Gastroesophageal sphincter (tissue), 4 donors: ENCODE results near the gene COLGALT1. TPM values are rescaled to one million over a fixed set of nuclear protein-coding genes. Genes with fewer than 3 reads are reported as not detected.

Experiments used
- ATAC-seq: fragments of 150-250 bp; one replicate; pipeline ENCODE4 v1.9.1; 2016; ENCODE audit warnings: mild to moderate bottlenecking, moderate library complexity
- H3K27ac ChIP-seq, 4 donors: fragments of 200-600 bp; sonication (generic) in 3 of 4; 1 replicate in 3 of 4; 2 replicates in 1 of 4; pipeline ENCODE4 v1.5.1; 2016 to 2019
- H3K27me3 ChIP-seq: fragments of 200-600 bp; sonication (generic); one replicate; pipeline ENCODE4 v1.5.1; 2019
- H3K36me3 ChIP-seq, 2 donors: fragments of 200-600 bp; sonication (generic); one replicate each; pipeline ENCODE4 v1.5.1; 2019; ENCODE audit warnings: control low read depth in 1 of 2
- H3K4me1 ChIP-seq, 3 donors: fragments of 200-600 bp; sonication (generic); 1 replicate in 2 of 3; 2 replicates in 1 of 3; pipeline ENCODE4 v1.5.1; 2016 to 2019; ENCODE audit warnings: control low read depth in 2 of 3
- H3K4me3 ChIP-seq, 2 donors: fragments of 200-600 bp; sonication (generic); one replicate each; pipeline ENCODE4 v1.5.1; 2019; ENCODE audit warnings: mild to moderate bottlenecking in 1 of 2, moderate library complexity in 1 of 2
- H3K9me3 ChIP-seq, 3 donors: fragments of 200-600 bp; sonication (generic); one replicate each; pipeline ENCODE4 v1.5.1; 2017 to 2019; ENCODE audit warnings: control low read depth in 2 of 3
- EP300 ChIP-seq: sonication (generic); formaldehyde crosslinking; IDR thresholded peaks from one replicate; pipeline ENCODE4 v1.6.1; 2017; ENCODE audit warnings: antibody characterized with exemption, mild to moderate bottlenecking
- POLR2A ChIP-seq, 2 donors: fragments of 450-650 bp; IDR thresholded peaks; one replicate each; pipeline ENCODE4 v1.6.1; 2017; ENCODE audit warnings: antibody characterized with exemption in 2 of 2, mild to moderate bottlenecking in 2 of 2, moderate library complexity in 1 of 2
- POLR2AphosphoS5 ChIP-seq: sonication (generic); formaldehyde crosslinking; IDR thresholded peaks from one replicate; pipeline ENCODE4 v1.6.1; 2017; ENCODE audit warnings: antibody characterized with exemption
- WGBS, 2 donors: methylation state at CpG; one replicate each; pipeline ENCODE4 v1.1.5; 2018; ENCODE audit warnings: low coverage in 1 of 2; 5-methylcytosine and 5-hydroxymethylcytosine counted together
- total RNA-seq, 4 donors: library from RNA; depleted of rRNA; stranded (reverse); fragments of >200 nt; gene quantifications; one replicate each; pipeline ENCODE4 v1.1.0, GENCODE V29; 2016
- TF ChIP-seq, protein P1 (sequence below), 4 experiments: fragments of 200-600 bp in 2 of 4; fragments of 450-650 bp in 2 of 4; sonication (generic) in 1 of 4; IDR thresholded peaks; one replicate each; pipeline ENCODE4 v1.5.1; 2017 to 2019; ENCODE audit warnings: antibody characterized with exemption in 4 of 4, mild to moderate bottlenecking in 2 of 4, moderate library complexity in 2 of 4

Gene COLGALT1
- total RNA-seq, 4 donors from 2014 or later: 54.7 to 78.9 (median 61.2) TPM

DNA sequence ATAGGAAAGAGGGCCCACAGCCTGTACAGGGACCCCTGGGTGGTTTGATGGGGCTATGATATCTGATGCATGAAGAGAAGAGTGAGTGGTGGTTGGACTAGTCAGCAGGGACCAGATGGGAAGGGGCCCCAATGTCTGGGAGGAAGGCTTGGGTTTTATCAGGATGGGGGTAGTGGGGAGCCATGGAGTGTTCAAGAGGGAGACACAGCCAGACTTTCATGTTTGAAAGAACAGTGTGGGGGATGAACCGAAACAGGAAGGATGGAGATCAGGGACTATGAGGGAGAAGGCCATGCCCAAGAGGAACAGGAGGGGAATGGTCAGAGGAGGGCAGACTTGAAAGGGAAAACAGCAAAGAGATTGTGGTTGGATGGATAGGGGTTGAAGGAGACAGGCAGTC is 69.6 kb downstream of the COLGALT1 start:
- Histone ChIP-seq H3K4me3 (no peak overlapping the region), H3K36me3 (no peaks in the 10 kb centered on the region), H3K4me1 (no peaks in the 10 kb centered on the region), H3K9me3 (peaks cover 0 to 14% (median 0%) of the 10 kb centered on the region in 3 donors), H3K27ac (no peak overlapping the region), H3K27me3 (peaks cover 21% of the 10 kb centered on the region)
- 69 to 80% methylated on average over 1 of the region's 1 CpG for WGBS, 2 donors
- no peak for ATAC-seq
- TF ChIP-seq POLR2AphosphoS5 (no peak), POLR2A (IDR thresholded peaks at IDR 0.05) (no peak)
- TF ChIP-seq, protein P1, sequence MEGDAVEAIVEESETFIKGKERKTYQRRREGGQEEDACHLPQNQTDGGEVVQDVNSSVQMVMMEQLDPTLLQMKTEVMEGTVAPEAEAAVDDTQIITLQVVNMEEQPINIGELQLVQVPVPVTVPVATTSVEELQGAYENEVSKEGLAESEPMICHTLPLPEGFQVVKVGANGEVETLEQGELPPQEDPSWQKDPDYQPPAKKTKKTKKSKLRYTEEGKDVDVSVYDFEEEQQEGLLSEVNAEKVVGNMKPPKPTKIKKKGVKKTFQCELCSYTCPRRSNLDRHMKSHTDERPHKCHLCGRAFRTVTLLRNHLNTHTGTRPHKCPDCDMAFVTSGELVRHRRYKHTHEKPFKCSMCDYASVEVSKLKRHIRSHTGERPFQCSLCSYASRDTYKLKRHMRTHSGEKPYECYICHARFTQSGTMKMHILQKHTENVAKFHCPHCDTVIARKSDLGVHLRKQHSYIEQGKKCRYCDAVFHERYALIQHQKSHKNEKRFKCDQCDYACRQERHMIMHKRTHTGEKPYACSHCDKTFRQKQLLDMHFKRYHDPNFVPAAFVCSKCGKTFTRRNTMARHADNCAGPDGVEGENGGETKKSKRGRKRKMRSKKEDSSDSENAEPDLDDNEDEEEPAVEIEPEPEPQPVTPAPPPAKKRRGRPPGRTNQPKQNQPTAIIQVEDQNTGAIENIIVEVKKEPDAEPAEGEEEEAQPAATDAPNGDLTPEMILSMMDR (IDR thresholded peaks at IDR 0.05): no peak

DNA sequence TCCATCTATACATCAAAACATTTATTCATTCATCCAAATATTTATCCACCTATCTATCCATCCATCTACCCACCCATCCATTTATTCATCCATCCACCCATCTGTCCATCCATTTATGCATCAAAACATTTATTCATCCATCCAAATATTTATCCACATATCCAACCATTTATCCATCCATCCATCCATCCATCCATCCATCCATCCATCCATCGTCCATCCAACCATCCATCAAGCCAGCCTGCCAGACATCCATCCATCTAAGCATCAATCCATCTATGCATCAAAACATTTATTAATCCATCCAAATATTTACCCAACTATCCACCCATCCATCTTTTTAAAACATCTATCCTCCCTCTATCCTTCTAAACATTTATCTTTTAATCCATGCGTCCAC is 70.5 kb downstream of the COLGALT1 start:
- H3K9me3 ChIP-seq: peaks cover 0 to 14% (median 0%) of the 10 kb centered on the region in 3 donors
- ATAC-seq: no peak
- H3K4me3 ChIP-seq: no peak overlapping the region
- no peak for TF ChIP-seq POLR2A (IDR thresholded peaks at IDR 0.05)
- TF ChIP-seq EP300: no peak
- TF ChIP-seq, protein P1 (IDR thresholded peaks at IDR 0.05): no peak
- 56 to 69% methylated on average over 2 of the region's 2 CpGs for WGBS, 2 donors
- H3K36me3 ChIP-seq: no peaks in the 10 kb centered on the region
- no peaks in the 10 kb centered on the region for H3K4me1 ChIP-seq
- H3K27ac ChIP-seq: no peak overlapping the region
- H3K27me3 ChIP-seq: peaks cover 12% of the 10 kb centered on the region

DNA sequence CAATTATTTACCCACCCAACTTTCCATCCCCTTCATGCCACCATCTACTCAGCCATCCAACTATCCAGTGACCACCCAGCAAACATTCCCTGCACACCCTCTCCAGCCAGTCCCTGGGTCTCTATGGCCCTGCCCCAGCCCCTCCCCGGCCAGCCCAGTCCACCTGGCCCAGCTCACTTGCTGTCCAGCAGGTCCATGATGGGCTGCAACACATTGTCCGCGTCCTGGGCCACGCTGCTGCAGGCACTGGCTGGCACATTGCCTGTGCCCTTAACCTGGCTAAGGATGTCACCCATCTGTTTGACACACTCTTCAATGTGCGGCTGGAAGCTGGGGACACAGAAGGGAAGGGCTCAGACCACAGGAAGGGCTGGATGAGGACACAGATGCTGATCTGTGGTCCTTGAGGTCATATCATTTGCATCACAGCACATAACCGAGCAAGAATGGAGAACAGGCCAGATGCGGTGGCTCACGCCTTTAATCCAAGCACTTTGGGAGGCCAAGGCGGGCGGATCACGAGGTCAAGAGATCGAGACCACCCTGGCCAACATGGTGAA is 71.1 kb downstream of the COLGALT1 start:
- Histone ChIP-seq H3K27me3 (peaks cover 10% of the 10 kb centered on the region), H3K4me3 (no peak overlapping the region), H3K27ac (no peak overlapping the region), H3K9me3 (peaks cover 0 to 9% (median 0%) of the 10 kb centered on the region in 3 donors), H3K4me1 (no peaks in the 10 kb centered on the region), H3K36me3 (no peaks in the 10 kb centered on the region)
- no peak for TF ChIP-seq POLR2A (IDR thresholded peaks at IDR 0.05)
- no peak for TF ChIP-seq EP300
- no peak for TF ChIP-seq POLR2AphosphoS5
- TF ChIP-seq, protein P1 (IDR thresholded peaks at IDR 0.05): no peak
- 79 to 87% methylated on average over 8 to 12 of the region's 12 CpGs for WGBS, 2 donors
- no peak for ATAC-seq

DNA sequence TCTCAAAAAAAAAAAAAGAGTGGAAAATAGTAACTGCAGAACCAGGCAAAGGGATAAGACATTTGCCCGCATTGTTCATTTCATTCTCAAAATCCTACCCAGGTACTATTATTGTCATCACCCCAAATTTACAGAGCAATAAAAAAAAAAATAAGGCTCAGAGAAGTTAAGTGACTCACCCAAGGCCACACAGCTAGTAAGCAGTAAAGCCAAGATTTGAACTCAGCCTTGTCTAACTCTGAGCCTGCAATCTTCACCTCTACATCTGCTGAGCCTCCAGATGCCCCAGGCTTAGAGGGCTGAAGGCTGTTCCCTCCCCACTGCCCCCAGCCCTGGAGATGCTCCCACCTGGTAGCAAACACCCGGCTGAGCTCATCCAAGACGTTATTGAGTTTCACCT is 71.7 kb downstream of the COLGALT1 start:
- peaks cover 0 to 3% (median 0%) of the 10 kb centered on the region in 3 donors for H3K9me3 ChIP-seq
- no peaks in the 10 kb centered on the region for H3K36me3 ChIP-seq
- ATAC-seq: no peak
- TF ChIP-seq POLR2AphosphoS5: no peak
- no peak for TF ChIP-seq POLR2A (IDR thresholded peaks at IDR 0.05)
- TF ChIP-seq, protein P1 (IDR thresholded peaks at IDR 0.05): no peak
- no peak for TF ChIP-seq EP300
- WGBS, 2 donors: 93% methylated on average over 2 of the region's 3 CpGs; no CpG with 5 or more reads in 1 of the 2 donors
- H3K4me3 ChIP-seq: no peak overlapping the region
- no peak overlapping the region for H3K27ac ChIP-seq
- peaks cover 9% of the 10 kb centered on the region for H3K27me3 ChIP-seq
- no peaks in the 10 kb centered on the region for H3K4me1 ChIP-seq

DNA sequence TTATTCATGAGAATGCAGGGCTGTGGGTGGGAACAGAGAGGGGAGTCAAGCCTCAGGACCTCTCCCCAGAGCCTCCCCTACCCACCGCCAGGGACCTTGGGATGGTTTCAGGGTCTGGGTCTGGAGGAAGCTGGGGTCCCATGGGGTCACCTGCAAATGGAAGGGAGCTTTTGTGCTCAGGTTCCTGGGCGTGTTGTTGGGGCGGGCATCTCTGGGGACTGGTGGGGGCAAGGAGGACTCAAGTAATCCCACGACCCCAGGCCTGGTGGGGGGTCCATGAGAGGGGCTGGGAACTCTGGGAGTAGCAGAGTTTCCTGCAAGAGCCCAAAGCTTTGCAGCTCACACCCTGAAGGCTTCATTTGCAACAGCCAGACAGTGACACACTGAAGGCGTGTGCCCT is 72.5 kb downstream of the COLGALT1 start:
- 50 to 100% methylated on average over 1 of the region's 5 CpGs for WGBS, 2 donors
- ATAC-seq: no peak
- TF ChIP-seq POLR2AphosphoS5: no peak
- no peak for TF ChIP-seq EP300
- TF ChIP-seq, protein P1 (IDR thresholded peaks at IDR 0.05): no peak
- no peak for TF ChIP-seq POLR2A (IDR thresholded peaks at IDR 0.05)
- Histone ChIP-seq H3K4me1 (no peaks in the 10 kb centered on the region), H3K4me3 (no peak overlapping the region), H3K36me3 (no peaks in the 10 kb centered on the region), H3K27me3 (peaks cover 2% of the 10 kb centered on the region), H3K27ac (no peak overlapping the region), H3K9me3 (no peaks in the 10 kb centered on the region)
